GM23338 (cell line): ENCODE results near the gene CACUL1. TPM values are rescaled to one million over a fixed set of nuclear protein-coding genes. Genes with fewer than 3 reads are reported as not detected.

Experiments
- ATAC-seq: fragments of 200-7000 bp; cut with Tn5 transposase; 3 replicates; pipeline ENCODE4 v1.9.1; 2020
- DNase-seq: peaks from one replicate; pipeline ENCODE4 v3.0.0-alpha.2; 2015; ENCODE audit warnings: low spot score
- H2AFZ ChIP-seq: fragments of 200-600 bp; sonication (generic); 2 replicates; pipeline ENCODE4 v1.8.0; 2016; ENCODE audit warnings: antibody characterized with exemption, mild to moderate bottlenecking, moderate library complexity
- H3F3A ChIP-seq: fragments of 200-600 bp; sonication (generic); replicated peaks from 2 replicates; pipeline ENCODE4 v1.8.0; 2017; ENCODE audit warnings: antibody characterized with exemption, mixed run types, low read depth
- H3K27ac ChIP-seq: fragments of 200-600 bp; sonication (generic); 2 replicates; pipeline ENCODE4 v1.6.1; 2016; ENCODE audit warnings: low read depth
- H3K27me3 ChIP-seq: fragments of 200-600 bp; sonication (generic); 2 replicates; pipeline ENCODE4 v1.8.0; 2016; ENCODE audit warnings: mild to moderate bottlenecking, mixed run types, moderate library complexity; ENCODE audit not compliant: insufficient read depth
- H3K36me3 ChIP-seq: fragments of 200-600 bp; sonication (generic); 2 replicates; pipeline ENCODE4 v1.8.0; 2016; ENCODE audit warnings: mild to moderate bottlenecking; ENCODE audit not compliant: insufficient read depth
- H3K4me1 ChIP-seq: fragments of 200-600 bp; sonication (generic); 2 replicates; pipeline ENCODE4 v1.8.0; 2016; ENCODE audit warnings: mild to moderate bottlenecking, moderate library complexity; ENCODE audit not compliant: insufficient read depth
- H3K4me2 ChIP-seq: fragments of 200-600 bp; sonication (generic); 2 replicates; pipeline ENCODE4 v1.7.1; 2017; ENCODE audit warnings: mixed run types
- H3K4me3 ChIP-seq: fragments of 200-600 bp; sonication (generic); 2 replicates; pipeline ENCODE4 v1.6.1; 2016; ENCODE audit warnings: mixed run types
- H3K79me2 ChIP-seq: fragments of 200-600 bp; sonication (generic); replicated peaks from 2 replicates; pipeline ENCODE4 v1.8.0; 2017; ENCODE audit warnings: mild to moderate bottlenecking; ENCODE audit not compliant: insufficient read depth
- H3K9me2 ChIP-seq: fragments of 200-600 bp; sonication (generic); 2 replicates; pipeline ENCODE4 v1.8.0; 2017; ENCODE audit not compliant: insufficient read depth
- H4K20me1 ChIP-seq: fragments of 200-600 bp; sonication (generic); replicated peaks from 2 replicates; pipeline ENCODE4 v1.8.0; 2017; ENCODE audit warnings: mild to moderate bottlenecking; ENCODE audit not compliant: insufficient read depth
- H3K27ac Mint-ChIP-seq: 2 replicates; pipeline ENCODE4 v1.8.0; 2020; ENCODE audit warnings: inconsistent platforms, mild to moderate bottlenecking, moderate library complexity, mixed read lengths
- H3K27me3 Mint-ChIP-seq: 3 replicates; pipeline ENCODE4 v1.8.0; 2022; ENCODE audit warnings: low read depth, mild to moderate bottlenecking, moderate library complexity, mixed read lengths, inconsistent platforms; ENCODE audit not compliant: insufficient read depth, poor library complexity
- H3K36me3 Mint-ChIP-seq: 3 replicates; pipeline ENCODE4 v1.8.0; 2021; ENCODE audit warnings: low read depth, mild to moderate bottlenecking, inconsistent platforms, moderate library complexity, mixed read lengths
- H3K4me1 Mint-ChIP-seq: 3 replicates; pipeline ENCODE4 v1.8.0; 2020; ENCODE audit warnings: mild to moderate bottlenecking, inconsistent platforms, mixed read lengths
- H3K4me3 Mint-ChIP-seq: 3 replicates; pipeline ENCODE4 v1.8.0; 2021; ENCODE audit warnings: moderate library complexity, mild to moderate bottlenecking, inconsistent platforms, mixed read lengths
- H3K9me3 Mint-ChIP-seq: 3 replicates; pipeline ENCODE4 v1.8.0; 2020; ENCODE audit warnings: moderate library complexity, mild to moderate bottlenecking, inconsistent platforms, mixed read lengths
- CREB1 ChIP-seq: fragments of 250-450 bp; sonication (Bioruptor Pico); IDR thresholded peaks from 2 replicates; pipeline ENCODE4 v1.5.0; 2020; ENCODE audit warnings: low read depth, mild to moderate bottlenecking, moderate library complexity
- CTCF ChIP-seq, 2 experiments: fragments of 200-600 bp in 1 of 2; sonication (generic) in 1 of 2; conservative IDR thresholded peaks; 2 replicates each; pipeline versions ENCODE4 v1.5.1 to v1.6.1; 2016 to 2017; ENCODE audit warnings: antibody characterized with exemption in 2 of 2, low read depth in 2 of 2, mild to moderate bottlenecking in 2 of 2, moderate library complexity in 1 of 2
- ETS1 ChIP-seq: IDR thresholded peaks from 2 replicates; pipeline ENCODE4 v1.6.1; 2016; ENCODE audit warnings: antibody characterized with exemption
- EZH2 ChIP-seq: fragments of 200-600 bp; sonication (generic); IDR thresholded peaks from one replicate; pipeline ENCODE4 v1.8.0; 2017; ENCODE audit warnings: antibody characterized with exemption, mild to moderate bottlenecking, low read depth; ENCODE audit not compliant: unreplicated experiment
- EZH2phosphoT487 ChIP-seq: fragments of 200-600 bp; sonication (generic); IDR thresholded peaks from one replicate; pipeline ENCODE4 v1.8.1; 2018; ENCODE audit warnings: antibody characterized with exemption; ENCODE audit not compliant: unreplicated experiment
- JUNB ChIP-seq: IDR thresholded peaks from one replicate; pipeline ENCODE4 v1.6.1; 2016; ENCODE audit warnings: antibody characterized with exemption; ENCODE audit not compliant: unreplicated experiment
- NANOG ChIP-seq: IDR thresholded peaks from 2 replicates; pipeline ENCODE4 v1.6.1; 2016; ENCODE audit warnings: antibody characterized with exemption, borderline replicate concordance
- POLR2AphosphoS5 ChIP-seq: IDR thresholded peaks from 2 replicates; pipeline ENCODE4 v1.6.1; 2016; ENCODE audit warnings: antibody characterized with exemption, low read depth
- REST ChIP-seq: IDR thresholded peaks from one replicate; pipeline ENCODE4 v1.6.1; 2018; ENCODE audit warnings: antibody characterized with exemption; ENCODE audit not compliant: unreplicated experiment
- ZNF331 ChIP-seq: fragments of 250-450 bp; sonication (Bioruptor Pico); IDR thresholded peaks from 2 replicates; pipeline ENCODE4 v1.5.0; 2020; ENCODE audit warnings: low read depth, mild to moderate bottlenecking, moderate library complexity
- polyA plus RNA-seq: library from polyadenylated mRNA; unstranded; fragments of >200 nt; fragmentation: Nextera tagmentation; extraction: Ambion mirVana; gene quantifications from 2 replicates; pipeline ENCODE4 v1.2.1, GENCODE V29; 2016
- total RNA-seq: library from RNA; depleted of rRNA; stranded (reverse); fragments of >200 nt; shearing (Covaris generic); gene quantifications from 2 replicates; pipeline ENCODE4 v1.2.3, GENCODE V29; 2014

The CACUL1 gene
- total and polyA plus RNA-seq, 2 experiments from 2014 or later, result 46.4 to 59.4 TPM

GRCh38 chr10:118680197-118680596 is 74.6 kb downstream of the CACUL1 start (continued):
- TF ChIP-seq REST, result no peak
- no peak for TF ChIP-seq EZH2phosphoT487
- no peak for TF ChIP-seq JUNB

- H3K4me1 ChIP-seq, result no peaks in the 10 kb centered on the region
These were observed 80.4 kb downstream of the CACUL1 start for GRCh38 chr10:118674226-118674919.

More at GRCh38 chr10:118674226-118674919, 80.4 kb downstream of the CACUL1 start:
- Mint-ChIP-seq H3K27ac (no peak overlapping the region), H3K9me3 (no peaks in the 10 kb centered on the region), H3K36me3 (no peaks in the 10 kb centered on the region), H3K4me1 (peaks cover 2% of the 10 kb centered on the region; the same call in 1 of the 3 replicates), H3K27me3 (peaks cover 10% of the 10 kb centered on the region), H3K4me3 (no peak overlapping the region)
- Histone ChIP-seq H3F3A (no peaks in the 10 kb centered on the region), H3K79me2 (no peaks in the 10 kb centered on the region), H3K9me2 (no peaks in the 10 kb centered on the region), H4K20me1 (no peaks in the 10 kb centered on the region), H3K27me3 (no peaks in the 10 kb centered on the region), H3K4me2 (no peak overlapping the region), H3K27ac (no peak overlapping the region), H3K4me3 (no peak overlapping the region), H2AFZ (no peak overlapping the region), H3K36me3 (no peaks in the 10 kb centered on the region)
- TF ChIP-seq POLR2AphosphoS5 (no peak), EZH2phosphoT487 (no peak), CREB1 (CRISPR knock-in tag) (no peak), REST (no peak), ZNF331 (CRISPR knock-in tag) (no peak), JUNB (no peak), ETS1 (no peak), NANOG (no peak), EZH2 (no peak), CTCF (conservative IDR thresholded peaks at IDR 0.05; ENCODE audit: low read depth in 2 of 2) (no peak)
- DNase-seq (no peak), ATAC-seq (no peak)
